Neural progenitor cell (in vitro differentiated cells): Measurements from ENCODE around the gene NSMCE4A. TPM values are rescaled to one million over a fixed set of nuclear protein-coding genes. Genes with fewer than 3 reads are reported as not detected.
"Not testable (repeated sequence)": the region's sequence is repeated elsewhere in the genome, so short reads cannot be mapped to it uniquely, and the experiment has no call there.

ENCODE experiments used
- DNase-seq: peaks from one replicate; pipeline ENCODE4 v3.0.0-alpha.2; 2016; ENCODE audit warnings: low spot score
- H2AFZ ChIP-seq: fragments of 200-600 bp; sonication (generic); replicated peaks from 2 replicates; pipeline ENCODE4 v1.6.1; 2016; ENCODE audit warnings: antibody characterized with exemption
- H3F3A ChIP-seq: fragments of 200-600 bp; sonication (generic); 2 replicates; pipeline ENCODE4 v1.6.1; 2016; ENCODE audit warnings: antibody characterized with exemption, low read depth
- H3K27ac ChIP-seq: fragments of 200-600 bp; sonication (generic); 2 replicates; pipeline ENCODE4 v1.5.1; 2016; ENCODE audit warnings: mild to moderate bottlenecking
- H3K27me3 ChIP-seq: fragments of 200-600 bp; sonication (generic); 2 replicates; pipeline ENCODE4 v1.6.1; 2016; ENCODE audit warnings: mild to moderate bottlenecking, moderate library complexity
- H3K36me3 ChIP-seq: fragments of 200-600 bp; sonication (generic); 2 replicates; pipeline ENCODE4 v1.5.1; 2016
- H3K4me1 ChIP-seq: fragments of 200-600 bp; sonication (generic); 2 replicates; pipeline ENCODE4 v1.6.1; 2016; ENCODE audit warnings: mixed run types
- H3K4me2 ChIP-seq: fragments of 200-600 bp; sonication (generic); 2 replicates; pipeline ENCODE4 v1.6.1; 2016
- H3K4me3 ChIP-seq: fragments of 200-600 bp; sonication (generic); 2 replicates; pipeline ENCODE4 v1.5.1; 2016
- H3K79me2 ChIP-seq: fragments of 200-600 bp; sonication (generic); 2 replicates; pipeline ENCODE4 v1.6.1; 2016; ENCODE audit warnings: low read depth
- H3K9ac ChIP-seq: fragments of 200-600 bp; sonication (generic); 2 replicates; pipeline ENCODE4 v1.6.1; 2016
- H3K9me3 ChIP-seq: fragments of 200-600 bp; sonication (generic); 2 replicates; pipeline ENCODE4 v1.5.1; 2016; ENCODE audit warnings: low read depth
- H4K20me1 ChIP-seq: fragments of 200-600 bp; sonication (generic); 2 replicates; pipeline ENCODE4 v1.6.1; 2016; ENCODE audit warnings: low read depth
- H3K27ac Mint-ChIP-seq: 3 replicates; pipeline ENCODE4 v1.8.0; 2021; ENCODE audit warnings: mixed read lengths
- H3K27me3 Mint-ChIP-seq: 2 replicates; pipeline ENCODE4 v1.8.0; 2022; ENCODE audit warnings: low read depth, mild to moderate bottlenecking, inconsistent platforms, moderate library complexity, mixed read lengths; ENCODE audit not compliant: insufficient read depth
- H3K36me3 Mint-ChIP-seq: 3 replicates; pipeline ENCODE4 v1.8.0; 2021; ENCODE audit warnings: mixed read lengths
- H3K4me1 Mint-ChIP-seq: 3 replicates; pipeline ENCODE4 v1.8.0; 2021; ENCODE audit warnings: mixed read lengths
- H3K4me3 Mint-ChIP-seq: 3 replicates; pipeline ENCODE4 v1.8.0; 2021; ENCODE audit warnings: mild to moderate bottlenecking, moderate library complexity, mixed read lengths
- H3K9me3 Mint-ChIP-seq: 3 replicates; pipeline ENCODE4 v1.8.0; 2020; ENCODE audit warnings: mixed read lengths
- CTCF ChIP-seq: fragments of 200-600 bp; sonication (generic); IDR thresholded peaks from 2 replicates; pipeline ENCODE4 v1.5.1; 2017; ENCODE audit warnings: antibody characterized with exemption, mild to moderate bottlenecking
- EZH2 ChIP-seq: fragments of 200-600 bp; sonication (generic); IDR thresholded peaks from 2 replicates; pipeline ENCODE4 v1.6.1; 2017; ENCODE audit warnings: antibody characterized with exemption, mild to moderate bottlenecking, moderate library complexity
- EZH2phosphoT487 ChIP-seq: fragments of 200-600 bp; sonication (generic); IDR thresholded peaks from 2 replicates; pipeline ENCODE4 v1.6.1; 2017; ENCODE audit warnings: antibody characterized with exemption
- total RNA-seq: library from RNA; depleted of rRNA; stranded (reverse); fragments of >200 nt; gene quantifications from 2 replicates; pipeline ENCODE4 v1.2.3, GENCODE V29; 2015; ENCODE audit warnings: low replicate concordance

Gene NSMCE4A
- total RNA-seq, 1 donor from 2014 or later = 223 TPM

GRCh38 chr10:122018951-122019413 lies 44.0 kb upstream of the NSMCE4A start:
- TF ChIP-seq CTCF = no peak
- H3K4me3 Mint-ChIP-seq = peak overlapping the region; percentile 1
- peaks cover 18% of the 10 kb centered on the region for H3K27me3 Mint-ChIP-seq
- peak overlapping the region; percentile 10 for H3K27ac Mint-ChIP-seq
- H3K79me2 ChIP-seq = no peaks in the 10 kb centered on the region
- no peaks in the 10 kb centered on the region for H3K9me3 ChIP-seq
- no peak for DNase-seq
- H3K9me3 Mint-ChIP-seq = no peaks in the 10 kb centered on the region
- no peaks in the 10 kb centered on the region for H3K27me3 ChIP-seq
- H3K36me3 ChIP-seq = no peaks in the 10 kb centered on the region
- H3K4me1 Mint-ChIP-seq = peaks cover 37% of the 10 kb centered on the region
- H3K36me3 Mint-ChIP-seq = no peaks in the 10 kb centered on the region
- H3K4me1 ChIP-seq = peaks cover 36% of the 10 kb centered on the region
- peak overlapping the region; percentile 40 for H3K4me3 ChIP-seq
- peak overlapping the region; percentile 71 for H3K4me2 ChIP-seq
- peak overlapping the region; percentile 87 for H3K27ac ChIP-seq
- H3K9ac ChIP-seq = no peak overlapping the region
- H4K20me1 ChIP-seq = no peaks in the 10 kb centered on the region
- H2AFZ ChIP-seq = no peak overlapping the region
- H3F3A ChIP-seq = peaks cover 35% of the 10 kb centered on the region

GRCh38 chr10:122018491-122018890 lies 43.5 kb upstream of the NSMCE4A start:
- Mint-ChIP-seq H3K27ac (no peak overlapping the region), H3K4me1 (peaks cover 37% of the 10 kb centered on the region), H3K4me3 (no peak overlapping the region), H3K9me3 (no peaks in the 10 kb centered on the region), H3K36me3 (no peaks in the 10 kb centered on the region), H3K27me3 (peaks cover 18% of the 10 kb centered on the region)
- no peaks in the 10 kb centered on the region for H3K27me3 ChIP-seq
- H3K4me1 ChIP-seq = peaks cover 36% of the 10 kb centered on the region
- no peaks in the 10 kb centered on the region for H3K9me3 ChIP-seq
- no peaks in the 10 kb centered on the region for H3K36me3 ChIP-seq
- TF ChIP-seq EZH2phosphoT487 = no peak
- no peak for TF ChIP-seq CTCF
- peak overlapping the region; percentile 71 for H3K4me2 ChIP-seq
- no peak overlapping the region for H2AFZ ChIP-seq
- peaks cover 35% of the 10 kb centered on the region for H3F3A ChIP-seq
- H3K4me3 ChIP-seq = no peak overlapping the region
- no peak overlapping the region for H3K9ac ChIP-seq
- H4K20me1 ChIP-seq = no peaks in the 10 kb centered on the region
- peak overlapping the region; percentile 87 for H3K27ac ChIP-seq
- no peaks in the 10 kb centered on the region for H3K79me2 ChIP-seq
- no peak for DNase-seq

GRCh38 chr10:122017926-122018325 lies 42.9 kb upstream of the NSMCE4A start:
- not testable (repeated sequence) for H3K27me3 ChIP-seq, H3K9ac ChIP-seq, H2AFZ ChIP-seq, H4K20me1 ChIP-seq, DNase-seq, H3K4me3 ChIP-seq, H3K9me3 Mint-ChIP-seq, H3K27ac Mint-ChIP-seq, H3K4me3 Mint-ChIP-seq, H3K36me3 ChIP-seq, H3K4me2 ChIP-seq, H3K9me3 ChIP-seq, H3K27ac ChIP-seq, H3K36me3 Mint-ChIP-seq, H3K79me2 ChIP-seq
- Mint-ChIP-seq H3K27me3 (peaks cover 16% of the 10 kb centered on the region), H3K4me1 (peaks cover 37% of the 10 kb centered on the region)
- Histone ChIP-seq H3K4me1 (peaks cover 36% of the 10 kb centered on the region), H3F3A (peaks cover 35% of the 10 kb centered on the region)

GRCh38 chr10:122014652-122015248 lies 39.7 kb upstream of the NSMCE4A start:
- H3K4me1 Mint-ChIP-seq = peaks cover 19% of the 10 kb centered on the region
- H2AFZ ChIP-seq = no peak overlapping the region
- no peak overlapping the region for H3K9ac ChIP-seq
- no peaks in the 10 kb centered on the region for H3K79me2 ChIP-seq
- H3K4me3 ChIP-seq = no peak overlapping the region
- H4K20me1 ChIP-seq = no peaks in the 10 kb centered on the region
- no peaks in the 10 kb centered on the region for H3K9me3 ChIP-seq
- peaks cover 11% of the 10 kb centered on the region for H3K27me3 Mint-ChIP-seq
- H3F3A ChIP-seq = peaks cover 20% of the 10 kb centered on the region
- H3K4me3 Mint-ChIP-seq = no peak overlapping the region
- no peaks in the 10 kb centered on the region for H3K36me3 ChIP-seq
- DNase-seq = no peak
- TF ChIP-seq EZH2 = no peak
- TF ChIP-seq EZH2phosphoT487 = no peak
- no peak for TF ChIP-seq CTCF
- H3K4me1 ChIP-seq = peaks cover 19% of the 10 kb centered on the region
- H3K27ac Mint-ChIP-seq = no peak overlapping the region
- H3K9me3 Mint-ChIP-seq = no peaks in the 10 kb centered on the region
- H3K27ac ChIP-seq = no peak overlapping the region
- no peaks in the 10 kb centered on the region for H3K27me3 ChIP-seq
- no peak overlapping the region for H3K4me2 ChIP-seq
- no peaks in the 10 kb centered on the region for H3K36me3 Mint-ChIP-seq
